LNCaP clone FGC (cell line): ENCODE measurements around the gene LIG1.
A peak's percentile ranks its signal among the peaks of the same experiment; 100 is the strongest.

Experiments
- DNase-seq: peaks from one replicate; pipeline ENCODE4 v3.0.0-alpha.2; 2011; ENCODE audit warnings: low read depth
- H3K4me3 ChIP-seq: 2 replicates; pipeline ENCODE4 v1.5.1; 2011; ENCODE audit warnings: mild to moderate bottlenecking, low read depth, low read length, control low read depth
- CTCF ChIP-seq: IDR thresholded peaks from 2 replicates; pipeline ENCODE4 v1.5.1; 2012; ENCODE audit warnings: mild to moderate bottlenecking; ENCODE audit not compliant: control insufficient read depth, insufficient read depth; ENCODE audit errors: extremely low read depth

LIG1 gene

DNA sequence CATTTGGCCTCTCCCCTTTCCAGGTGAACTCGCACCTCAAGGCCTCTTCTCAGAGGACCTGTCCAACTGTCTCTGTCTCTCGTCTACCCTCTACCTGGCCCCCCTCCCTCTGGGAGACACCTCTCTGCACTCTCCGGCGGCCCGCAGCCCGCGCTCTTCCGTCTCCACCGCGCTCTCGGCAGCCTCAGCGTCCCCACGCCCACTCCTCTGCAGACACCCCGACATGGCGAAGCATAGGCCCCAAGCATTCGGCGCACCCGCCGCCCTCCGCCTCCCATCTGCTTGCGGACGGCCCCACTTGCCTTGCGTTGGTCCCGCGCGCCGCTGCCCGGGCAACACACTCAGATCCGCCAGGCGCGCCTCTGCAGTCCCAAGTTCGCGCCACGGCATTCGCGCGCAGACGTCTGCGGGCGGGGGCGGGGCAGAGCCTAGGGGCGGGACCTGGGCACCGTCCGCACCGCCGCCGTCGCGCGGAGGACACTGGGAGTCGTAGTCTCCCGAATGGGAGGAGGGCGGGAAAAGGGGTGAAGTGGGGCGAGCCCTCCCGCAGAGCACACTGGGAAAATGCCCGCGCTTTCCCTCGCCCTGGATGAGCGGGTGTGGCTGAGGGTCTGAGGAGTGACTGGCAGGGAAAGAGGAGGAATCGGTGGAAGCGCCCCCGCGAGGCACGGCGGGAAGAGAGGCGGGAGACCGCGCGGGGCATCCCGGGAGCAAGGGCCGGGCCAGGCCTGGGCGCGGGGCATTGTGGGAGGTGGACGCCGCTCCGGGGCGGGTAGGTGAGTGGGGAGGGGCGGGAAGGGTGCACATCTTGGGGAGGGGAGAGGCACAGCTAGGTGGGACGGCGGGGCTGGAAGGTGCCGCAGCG lies at the start of gene LIG1, which contains the start of gene ZSWIM9:
Gene LIG1, minus strand, starts transcription at position 406 of the 865 bp plus-strand sequence. CDS start 4,778 bp downstream, outside the sequence.
Gene ZSWIM9, plus strand, starts transcription at position 742 of the 865 bp plus-strand sequence. CDS start 1,123 bp downstream, outside the sequence.
- H3K4me3 ChIP-seq, result peak within 1 kb of the TSS; percentile 65
- no peak for TF ChIP-seq CTCF
- DNase-seq, result peak; percentile 59

DNA sequence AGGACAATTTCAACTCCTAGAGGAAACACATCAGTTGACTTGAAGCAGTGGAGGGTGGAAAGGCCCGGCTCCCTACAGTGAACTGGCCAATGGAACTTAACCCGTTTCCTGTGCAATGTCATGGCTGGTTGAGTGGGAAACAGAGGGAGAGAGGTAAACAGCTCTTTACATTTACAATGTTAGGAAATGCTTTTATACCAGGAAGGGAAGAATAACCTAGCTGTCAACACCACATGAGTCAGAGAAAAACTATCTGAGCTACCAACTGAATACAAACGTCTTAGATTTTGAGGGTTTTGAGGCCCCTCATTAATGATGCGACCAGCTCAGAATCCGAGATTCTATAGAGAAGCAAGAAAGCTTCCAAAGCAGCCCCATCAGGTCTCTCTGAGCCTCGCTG lies 48.9 kb upstream of the LIG1 start:
- no peak overlapping the region for H3K4me3 ChIP-seq
- no peak for DNase-seq
- TF ChIP-seq CTCF, result no peak

DNA sequence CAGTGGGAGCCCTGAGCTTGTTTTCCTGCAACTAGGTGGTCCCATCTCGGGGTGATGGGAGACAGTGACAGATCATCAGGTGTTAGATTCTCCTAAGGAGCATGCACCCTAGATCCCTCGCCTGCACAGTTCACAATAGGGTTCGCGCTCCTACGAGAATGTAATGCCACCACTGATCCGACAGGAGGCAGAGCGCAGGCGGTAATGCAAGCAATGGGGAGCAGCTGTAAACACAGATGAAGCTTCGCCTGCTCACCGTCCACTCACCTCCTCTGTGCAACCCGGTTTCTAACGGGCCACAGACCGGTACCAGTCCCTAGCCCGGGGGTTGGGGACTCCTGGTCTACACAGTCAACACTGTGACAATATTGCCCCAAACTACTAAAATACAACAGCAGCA lies 46.8 kb upstream of the LIG1 start:
- no peak for DNase-seq
- TF ChIP-seq CTCF, result no peak
- no peak overlapping the region for H3K4me3 ChIP-seq

- TF ChIP-seq CTCF, result no peak
- no peak overlapping the region for H3K4me3 ChIP-seq
- DNase-seq, result no peak
Observed at GRCh38 chr19:48213959-48214358, 43.8 kb upstream of the LIG1 start.

DNA sequence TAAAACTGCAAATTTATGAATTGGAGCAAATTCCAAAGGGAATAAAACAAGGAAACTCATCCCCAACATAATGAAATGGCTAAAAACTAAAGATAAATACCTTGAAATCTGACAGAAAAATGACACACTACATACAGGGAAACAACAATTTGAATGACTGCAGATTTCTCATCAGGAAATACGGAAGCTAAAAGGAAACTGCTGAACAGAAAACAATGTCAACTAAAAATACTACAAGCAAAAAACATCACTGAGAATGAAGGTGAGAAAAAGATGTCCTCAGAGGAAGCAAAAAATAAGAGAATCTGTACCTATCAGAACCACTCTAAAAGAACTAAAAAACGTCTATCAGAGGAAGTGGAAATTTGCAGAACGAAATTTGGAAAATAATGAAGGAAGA lies 39.9 kb upstream of the LIG1 start:
- no peak for DNase-seq
- no peak overlapping the region for H3K4me3 ChIP-seq
- TF ChIP-seq CTCF, result no peak

- TF ChIP-seq CTCF, result no peak
- peak; percentile 13 for DNase-seq
- H3K4me3 ChIP-seq, result no peak overlapping the region
Observed at GRCh38 chr19:48206397-48207093, 36.4 kb upstream of the LIG1 start.
